ENCODE results near the gene SEMA4C.

Gene SEMA4C

GRCh38 chr2:96906729-96907114 is 36.8 kb upstream of the SEMA4C start:
- no peak for TF ChIP-seq CTCF (IDR thresholded peaks at IDR 0.05; ENCODE audit: control insufficient read depth, extremely low read depth, insufficient read depth)
- no peak overlapping the region for H3K4me3 ChIP-seq (ENCODE audit: low read depth, low read length)
- no peak for DNase-seq (ENCODE audit: low read depth)

GRCh38 chr2:96903815-96904214 is 33.9 kb upstream of the SEMA4C start:
- TF ChIP-seq CTCF (IDR thresholded peaks at IDR 0.05; ENCODE audit: control insufficient read depth, extremely low read depth, insufficient read depth), result no peak
- H3K4me3 ChIP-seq (ENCODE audit: low read depth, low read length), result no peak overlapping the region
- DNase-seq (ENCODE audit: low read depth), result no peak

GRCh38 chr2:96903318-96903717 is 33.4 kb upstream of the SEMA4C start:
- H3K4me3 ChIP-seq (ENCODE audit: low read depth, low read length), result no peak overlapping the region
- no peak for TF ChIP-seq CTCF (IDR thresholded peaks at IDR 0.05; ENCODE audit: control insufficient read depth, extremely low read depth, insufficient read depth)
- no peak for DNase-seq (ENCODE audit: low read depth)

- H3K4me3 ChIP-seq (ENCODE audit: low read depth, low read length), result no peak overlapping the region
- no peak for TF ChIP-seq CTCF (IDR thresholded peaks at IDR 0.05; ENCODE audit: control insufficient read depth, extremely low read depth, insufficient read depth)
- DNase-seq (ENCODE audit: low read depth), result no peak
Observed at GRCh38 chr2:96900237-96900636, 30.4 kb upstream of the SEMA4C start.

GRCh38 chr2:96899413-96899741 is 29.5 kb upstream of the SEMA4C start:
- no peak overlapping the region for H3K4me3 ChIP-seq (ENCODE audit: low read depth, low read length)
- TF ChIP-seq CTCF (IDR thresholded peaks at IDR 0.05; ENCODE audit: control insufficient read depth, extremely low read depth, insufficient read depth), result no peak
- no peak for DNase-seq (ENCODE audit: low read depth)

GRCh38 chr2:96898641-96899412 is 28.9 kb upstream of the SEMA4C start:
- TF ChIP-seq CTCF (IDR thresholded peaks at IDR 0.05; ENCODE audit: control insufficient read depth, extremely low read depth, insufficient read depth), result no peak
- no peak for DNase-seq (ENCODE audit: low read depth)
- H3K4me3 ChIP-seq (ENCODE audit: low read depth, low read length), result no peak overlapping the region

- no peak for DNase-seq (ENCODE audit: low read depth)
- no peak overlapping the region for H3K4me3 ChIP-seq (ENCODE audit: low read depth, low read length)
- no peak for TF ChIP-seq CTCF (IDR thresholded peaks at IDR 0.05; ENCODE audit: control insufficient read depth, extremely low read depth, insufficient read depth)
Observed at GRCh38 chr2:96898135-96898505, 28.2 kb upstream of the SEMA4C start.

Measured in LNCaP clone FGC (cell line).